SU-DHL-6 (cell line): ENCODE data around the gene FGA.

ENCODE experiments used
- H2AFZ ChIP-seq: fragments of 200-600 bp; sonication (generic); 2 replicates; pipeline ENCODE4 v1.6.1; 2014; ENCODE audit warnings: low read depth, mild to moderate bottlenecking, moderate library complexity, mixed read lengths, antibody characterized with exemption, low read length; ENCODE audit not compliant: severe bottlenecking
- H3F3A ChIP-seq: fragments of 200-600 bp; shearing (Covaris generic); 2 replicates; pipeline ENCODE4 v1.6.0; 2016; ENCODE audit warnings: antibody characterized with exemption, mild to moderate bottlenecking; ENCODE audit not compliant: insufficient read depth
- H3K27ac ChIP-seq: fragments of 200-600 bp; sonication (generic); 2 replicates; pipeline ENCODE4 v1.5.1; 2016; ENCODE audit warnings: low read depth, mild to moderate bottlenecking, low read length, moderate library complexity, mixed read lengths
- H3K27me3 ChIP-seq: fragments of 200-600 bp; sonication (generic), shearing (Covaris generic); 2 replicates; pipeline ENCODE4 v1.6.0; 2014; ENCODE audit warnings: mild to moderate bottlenecking, low read length
- H3K36me3 ChIP-seq: fragments of 200-600 bp; sonication (generic); 2 replicates; pipeline ENCODE4 v1.6.1; 2014; ENCODE audit warnings: mild to moderate bottlenecking, low read length, mixed read lengths
- H3K4me2 ChIP-seq: fragments of 300-600, 200-600 bp; shearing (Covaris generic), sonication (generic); 2 replicates; pipeline ENCODE4 v1.6.0; 2014; ENCODE audit warnings: low read length, low read depth, mild to moderate bottlenecking; ENCODE audit not compliant: poor library complexity, severe bottlenecking
- H3K4me3 ChIP-seq: fragments of 200-600 bp; sonication (generic); 2 replicates; pipeline ENCODE4 v1.5.1; 2014; ENCODE audit warnings: antibody characterized with exemption, low read length, mild to moderate bottlenecking, mixed read lengths; ENCODE audit not compliant: insufficient read depth, poor library complexity, severe bottlenecking
- H3K79me2 ChIP-seq: fragments of 200-600 bp; sonication (generic); 2 replicates; pipeline ENCODE4 v1.6.1; 2014; ENCODE audit warnings: mild to moderate bottlenecking, low read length, moderate library complexity; ENCODE audit not compliant: insufficient read depth
- H3K9ac ChIP-seq: fragments of 200-600 bp; sonication (generic); 2 replicates; pipeline ENCODE4 v1.7.0; 2014; ENCODE audit warnings: mild to moderate bottlenecking, low read length
- H3K9me2 ChIP-seq: fragments of 200-600 bp; sonication (generic); replicated peaks from 2 replicates; pipeline ENCODE4 v1.6.1; 2014; ENCODE audit warnings: low read length; ENCODE audit not compliant: insufficient read depth
- H3K9me3 ChIP-seq: fragments of 200-600 bp; sonication (generic); 2 replicates; pipeline ENCODE4 v1.6.1; 2014; ENCODE audit warnings: low read length, mixed read lengths; ENCODE audit not compliant: insufficient read depth
- H4K20me1 ChIP-seq: fragments of 200-600 bp; sonication (generic); 2 replicates; pipeline ENCODE4 v1.6.1; 2014; ENCODE audit warnings: low read depth, mild to moderate bottlenecking, antibody characterized with exemption, low read length, moderate library complexity, mixed read lengths
- EZH2phosphoT487 ChIP-seq: fragments of 200-600 bp; sonication (generic), shearing (Covaris generic); conservative IDR thresholded peaks from 2 replicates; pipeline ENCODE4 v1.6.1; 2018; ENCODE audit warnings: mild to moderate bottlenecking, antibody characterized with exemption, low read length, moderate library complexity, mixed read lengths
- TF ChIP-seq, protein P1 (sequence below): fragments of 200-600 bp; sonication (generic); IDR thresholded peaks from one replicate; pipeline ENCODE4 v1.5.1; 2017; ENCODE audit warnings: antibody characterized with exemption, mild to moderate bottlenecking, low read length, moderate library complexity; ENCODE audit not compliant: insufficient read depth, poor library complexity, severe bottlenecking

The FGA gene

DNA sequence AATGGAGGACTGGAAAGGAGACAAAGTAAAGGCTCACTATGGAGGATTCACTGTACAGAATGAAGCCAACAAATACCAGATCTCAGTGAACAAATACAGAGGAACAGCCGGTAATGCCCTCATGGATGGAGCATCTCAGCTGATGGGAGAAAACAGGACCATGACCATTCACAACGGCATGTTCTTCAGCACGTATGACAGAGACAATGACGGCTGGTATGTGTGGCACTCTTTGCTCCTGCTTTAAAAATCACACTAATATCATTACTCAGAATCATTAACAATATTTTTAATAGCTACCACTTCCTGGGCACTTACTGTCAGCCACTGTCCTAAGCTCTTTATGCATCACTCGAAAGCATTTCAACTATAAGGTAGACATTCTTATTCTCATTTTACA, 21.0 kb downstream of the FGA start:
- H3K4me3 ChIP-seq = no peak overlapping the region
- no peaks in the 10 kb centered on the region for H3F3A ChIP-seq
- H3K27ac ChIP-seq = no peak overlapping the region
- TF ChIP-seq, protein P1, sequence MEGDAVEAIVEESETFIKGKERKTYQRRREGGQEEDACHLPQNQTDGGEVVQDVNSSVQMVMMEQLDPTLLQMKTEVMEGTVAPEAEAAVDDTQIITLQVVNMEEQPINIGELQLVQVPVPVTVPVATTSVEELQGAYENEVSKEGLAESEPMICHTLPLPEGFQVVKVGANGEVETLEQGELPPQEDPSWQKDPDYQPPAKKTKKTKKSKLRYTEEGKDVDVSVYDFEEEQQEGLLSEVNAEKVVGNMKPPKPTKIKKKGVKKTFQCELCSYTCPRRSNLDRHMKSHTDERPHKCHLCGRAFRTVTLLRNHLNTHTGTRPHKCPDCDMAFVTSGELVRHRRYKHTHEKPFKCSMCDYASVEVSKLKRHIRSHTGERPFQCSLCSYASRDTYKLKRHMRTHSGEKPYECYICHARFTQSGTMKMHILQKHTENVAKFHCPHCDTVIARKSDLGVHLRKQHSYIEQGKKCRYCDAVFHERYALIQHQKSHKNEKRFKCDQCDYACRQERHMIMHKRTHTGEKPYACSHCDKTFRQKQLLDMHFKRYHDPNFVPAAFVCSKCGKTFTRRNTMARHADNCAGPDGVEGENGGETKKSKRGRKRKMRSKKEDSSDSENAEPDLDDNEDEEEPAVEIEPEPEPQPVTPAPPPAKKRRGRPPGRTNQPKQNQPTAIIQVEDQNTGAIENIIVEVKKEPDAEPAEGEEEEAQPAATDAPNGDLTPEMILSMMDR = no peak
- TF ChIP-seq EZH2phosphoT487 = no peak
- no peaks in the 10 kb centered on the region for H3K9me3 ChIP-seq
- H3K27me3 ChIP-seq = no peaks in the 10 kb centered on the region
- H3K4me2 ChIP-seq = no peak overlapping the region
- no peaks in the 10 kb centered on the region for H3K9me2 ChIP-seq
- H2AFZ ChIP-seq = no peak overlapping the region
- H3K36me3 ChIP-seq = no peaks in the 10 kb centered on the region
- H3K79me2 ChIP-seq = no peaks in the 10 kb centered on the region
- no peaks in the 10 kb centered on the region for H4K20me1 ChIP-seq
- H3K9ac ChIP-seq = no peak overlapping the region

DNA sequence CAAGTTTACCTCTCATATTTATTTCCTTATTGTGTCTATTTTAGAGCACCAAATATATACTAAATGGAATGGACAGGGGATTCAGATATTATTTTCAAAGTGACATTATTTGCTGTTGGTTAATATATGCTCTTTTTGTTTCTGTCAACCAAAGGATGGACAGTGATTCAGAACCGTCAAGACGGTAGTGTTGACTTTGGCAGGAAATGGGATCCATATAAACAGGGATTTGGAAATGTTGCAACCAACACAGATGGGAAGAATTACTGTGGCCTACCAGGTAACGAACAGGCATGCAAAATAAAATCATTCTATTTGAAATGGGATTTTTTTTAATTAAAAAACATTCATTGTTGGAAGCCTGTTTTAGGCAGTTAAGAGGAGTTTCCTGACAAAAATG, 21.5 kb downstream of the FGA start:
- H3K36me3 ChIP-seq = no peaks in the 10 kb centered on the region
- no peaks in the 10 kb centered on the region for H3K9me2 ChIP-seq
- H3K9ac ChIP-seq = no peak overlapping the region
- no peak for TF ChIP-seq EZH2phosphoT487
- TF ChIP-seq, protein P1 = no peak
- no peaks in the 10 kb centered on the region for H3K9me3 ChIP-seq
- H4K20me1 ChIP-seq = no peaks in the 10 kb centered on the region
- H2AFZ ChIP-seq = no peak overlapping the region
- no peaks in the 10 kb centered on the region for H3K79me2 ChIP-seq
- H3K4me2 ChIP-seq = no peak overlapping the region
- no peak overlapping the region for H3K4me3 ChIP-seq
- H3K27me3 ChIP-seq = no peaks in the 10 kb centered on the region
- H3K27ac ChIP-seq = no peak overlapping the region
- no peaks in the 10 kb centered on the region for H3F3A ChIP-seq

DNA sequence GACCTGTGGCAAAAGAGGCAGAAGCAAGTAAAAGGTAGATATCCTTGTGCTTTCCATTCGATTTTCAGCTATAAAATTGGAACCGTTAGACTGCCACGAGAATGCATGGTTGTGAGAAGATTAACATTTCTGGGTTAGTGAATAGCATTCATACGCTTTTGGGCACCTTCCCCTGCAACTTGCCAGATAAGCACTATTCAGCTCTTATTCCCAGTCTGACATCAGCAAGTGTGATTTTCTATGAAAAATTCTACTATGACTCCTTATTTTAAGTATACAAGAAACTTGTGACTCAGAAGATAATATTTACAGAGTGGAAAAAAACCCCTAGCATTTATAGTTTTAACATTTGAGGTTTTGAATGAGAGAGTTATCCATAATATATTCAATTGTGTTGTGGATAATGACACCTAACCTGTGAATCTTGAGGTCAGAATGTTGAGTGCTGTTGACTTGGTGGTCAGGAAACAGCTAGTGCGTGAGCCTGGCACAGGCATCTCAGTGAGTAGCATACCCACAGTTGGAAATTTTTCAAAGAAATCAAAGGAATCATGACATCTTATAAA, 23.8 kb downstream of the FGA start:
- no peaks in the 10 kb centered on the region for H3K27me3 ChIP-seq

More for the DNA sequence above, 23.8 kb downstream of the FGA start:
- H3F3A ChIP-seq = no peaks in the 10 kb centered on the region
- TF ChIP-seq EZH2phosphoT487 = no peak
- TF ChIP-seq, protein P1 = no peak
- H3K9ac ChIP-seq = no peak overlapping the region
- no peak overlapping the region for H3K4me2 ChIP-seq
- no peaks in the 10 kb centered on the region for H3K9me3 ChIP-seq
- H3K9me2 ChIP-seq = no peaks in the 10 kb centered on the region
- H4K20me1 ChIP-seq = no peaks in the 10 kb centered on the region
- H3K79me2 ChIP-seq = no peaks in the 10 kb centered on the region
- H3K27ac ChIP-seq = no peak overlapping the region
- H3K36me3 ChIP-seq = no peaks in the 10 kb centered on the region
- H2AFZ ChIP-seq = no peak overlapping the region
- H3K4me3 ChIP-seq = no peak overlapping the region
